Adipocyte (in vitro differentiated cells): Measurements from ENCODE around the gene RECQL.
A peak's percentile ranks its signal among the peaks of the same experiment; 100 is the strongest.

ENCODE experiments used
- DNase-seq: peaks from one replicate; pipeline ENCODE4 v3.0.0-alpha.2; 2015; ENCODE audit warnings: low read depth
- H3K27me3 ChIP-seq: replicated peaks from 2 replicates; pipeline ENCODE4 v1.7.0; 2013; ENCODE audit warnings: mild to moderate bottlenecking, low read length, moderate library complexity; ENCODE audit not compliant: control insufficient read depth, insufficient read depth
- H3K36me3 ChIP-seq: 2 replicates; pipeline ENCODE4 v1.7.0; 2013; ENCODE audit warnings: low read length, mild to moderate bottlenecking, moderate library complexity; ENCODE audit not compliant: control insufficient read depth, insufficient read depth, severe bottlenecking
- H3K4me1 ChIP-seq: 2 replicates; pipeline ENCODE4 v1.7.0; 2013; ENCODE audit warnings: mild to moderate bottlenecking, low read length, moderate library complexity; ENCODE audit not compliant: control insufficient read depth, insufficient read depth
- H3K4me3 ChIP-seq: 2 replicates; pipeline ENCODE4 v1.7.0; 2013; ENCODE audit warnings: mild to moderate bottlenecking, low read length, moderate library complexity
- H3K9ac ChIP-seq: 2 replicates; pipeline ENCODE4 v1.7.0; 2013; ENCODE audit warnings: mild to moderate bottlenecking, low read length, moderate library complexity
- H3K9me3 ChIP-seq: 2 replicates; pipeline ENCODE4 v1.7.0; 2013; ENCODE audit warnings: mild to moderate bottlenecking, low read length, moderate library complexity; ENCODE audit not compliant: control insufficient read depth

RECQL gene

DNA sequence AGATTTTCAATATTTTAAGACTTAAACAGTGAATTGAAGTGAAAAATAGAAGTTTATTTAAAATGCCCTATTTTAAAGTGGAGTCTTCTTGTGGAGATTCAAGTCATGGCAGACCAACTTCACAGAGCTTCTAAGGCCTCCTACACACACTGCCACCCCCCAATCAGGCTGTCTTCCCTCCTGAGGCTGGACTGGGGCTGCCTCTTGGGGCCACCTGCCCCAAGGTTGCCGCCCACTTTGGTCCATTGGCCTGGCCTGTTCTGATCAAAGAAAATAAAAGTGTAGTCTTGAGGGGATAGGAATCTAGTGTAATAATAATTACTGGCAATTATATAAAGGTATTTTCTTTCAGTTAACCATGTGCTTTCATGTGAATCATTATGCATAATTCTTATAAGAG lies 1.4 kb upstream of the RECQL start:
- Histone ChIP-seq H3K36me3 (peaks cover 18% of the 10 kb centered on the region), H3K9me3 (no peaks in the 10 kb centered on the region), H3K4me1 (peaks cover 55% of the 10 kb centered on the region), H3K9ac (peak overlapping the region; percentile 95), H3K4me3 (peak overlapping the region; percentile 95), H3K27me3 (no peaks in the 10 kb centered on the region)
- no peak for DNase-seq

DNA sequence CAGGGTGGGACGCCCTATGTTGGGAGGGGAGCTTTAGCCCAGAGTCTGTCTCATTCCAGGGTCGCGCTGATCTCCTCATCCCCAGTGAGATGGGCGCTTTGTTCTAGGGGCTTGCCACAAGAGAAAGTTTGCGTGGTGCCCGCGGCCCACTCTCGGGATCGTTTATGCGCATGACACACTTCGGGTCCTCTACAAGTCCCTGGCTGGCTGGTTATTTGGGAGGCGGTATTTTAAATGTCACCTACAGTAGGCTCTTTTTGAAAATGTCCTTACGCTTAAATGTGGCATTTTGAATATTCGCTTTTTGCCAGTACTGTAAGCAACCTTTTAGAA lies 695 bp upstream of the RECQL start:
- Histone ChIP-seq H3K9me3 (no peaks in the 10 kb centered on the region), H3K36me3 (peaks cover 19% of the 10 kb centered on the region), H3K9ac (peak overlapping the region; percentile 95), H3K4me1 (peaks cover 55% of the 10 kb centered on the region), H3K27me3 (no peaks in the 10 kb centered on the region), H3K4me3 (peak overlapping the region; percentile 95)
- DNase-seq = peak; percentile 75

DNA sequence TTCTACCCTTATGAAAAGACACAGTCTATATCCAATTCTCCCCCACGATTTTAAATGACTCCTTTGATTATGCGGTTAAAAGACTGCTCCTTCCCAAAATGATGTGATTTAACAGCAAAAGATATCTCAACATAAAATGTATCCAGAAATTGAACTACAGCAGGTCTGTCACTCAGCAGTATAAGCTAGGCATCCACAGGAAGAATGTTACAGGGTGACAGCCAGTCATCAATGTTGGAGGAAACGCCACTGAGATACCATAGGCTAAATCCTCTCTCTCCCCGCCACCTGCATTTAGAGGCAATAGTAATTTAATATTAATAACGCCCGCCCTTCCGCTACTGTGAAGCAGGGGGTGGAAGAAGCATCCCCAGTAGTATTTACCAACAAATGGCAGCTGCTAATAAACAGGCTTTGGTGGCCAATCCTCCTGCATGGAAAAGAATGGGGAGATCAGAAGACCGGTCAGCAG lies 613 bp downstream of the RECQL start:
- Histone ChIP-seq H3K4me1 (peaks cover 50% of the 10 kb centered on the region), H3K4me3 (peak overlapping the region; percentile 95), H3K36me3 (peaks cover 32% of the 10 kb centered on the region), H3K9ac (peak overlapping the region; percentile 95), H3K9me3 (no peaks in the 10 kb centered on the region), H3K27me3 (no peaks in the 10 kb centered on the region)
- no peak for DNase-seq

DNA sequence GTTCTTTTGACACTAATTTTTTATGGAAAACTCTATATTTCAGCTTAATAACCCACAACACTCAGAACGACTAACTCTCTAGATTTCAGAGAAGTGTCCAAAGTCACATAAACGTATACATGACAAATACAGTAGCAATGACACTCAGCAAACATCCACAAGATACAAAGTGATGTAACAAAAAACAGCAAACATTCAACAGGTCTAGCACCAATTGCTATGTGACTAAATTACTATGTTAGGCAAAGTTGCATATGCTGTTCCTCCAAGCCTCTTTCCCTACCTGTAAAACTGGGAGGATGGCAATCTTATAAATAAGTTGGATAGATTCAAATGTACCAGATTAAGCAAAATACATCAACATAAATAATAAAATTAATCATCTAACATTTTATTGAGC lies 1.7 kb downstream of the RECQL start:
- Histone ChIP-seq H3K27me3 (no peaks in the 10 kb centered on the region), H3K36me3 (peaks cover 42% of the 10 kb centered on the region), H3K4me1 (peaks cover 39% of the 10 kb centered on the region), H3K9me3 (no peaks in the 10 kb centered on the region), H3K4me3 (peak overlapping the region; percentile 95), H3K9ac (peak overlapping the region; percentile 95)
- DNase-seq = no peak

DNA sequence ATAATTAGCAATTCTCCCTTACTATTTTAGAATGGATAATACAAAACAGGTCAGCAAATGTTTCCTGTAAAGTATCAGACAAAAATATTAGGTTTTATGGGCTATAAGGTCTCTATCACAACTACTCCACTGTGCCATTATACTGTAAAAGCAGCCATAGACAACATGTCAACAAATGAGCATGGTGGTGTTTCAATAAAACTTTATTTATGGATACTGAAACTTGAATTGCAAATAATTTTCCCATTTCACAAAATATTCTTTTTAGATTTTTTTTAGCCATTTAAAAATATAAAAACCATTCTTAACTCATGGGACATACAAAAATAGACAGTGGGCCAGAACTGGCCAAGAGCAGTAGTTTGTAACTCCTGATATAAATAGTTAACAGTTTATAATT lies 15.4 kb downstream of the RECQL start:
- peaks cover 72% of the 10 kb centered on the region for H3K36me3 ChIP-seq
- H3K9me3 ChIP-seq = no peaks in the 10 kb centered on the region
- H3K4me3 ChIP-seq = no peak overlapping the region
- H3K4me1 ChIP-seq = no peaks in the 10 kb centered on the region
- no peak overlapping the region for H3K9ac ChIP-seq
- H3K27me3 ChIP-seq = no peaks in the 10 kb centered on the region
- no peak for DNase-seq

DNA sequence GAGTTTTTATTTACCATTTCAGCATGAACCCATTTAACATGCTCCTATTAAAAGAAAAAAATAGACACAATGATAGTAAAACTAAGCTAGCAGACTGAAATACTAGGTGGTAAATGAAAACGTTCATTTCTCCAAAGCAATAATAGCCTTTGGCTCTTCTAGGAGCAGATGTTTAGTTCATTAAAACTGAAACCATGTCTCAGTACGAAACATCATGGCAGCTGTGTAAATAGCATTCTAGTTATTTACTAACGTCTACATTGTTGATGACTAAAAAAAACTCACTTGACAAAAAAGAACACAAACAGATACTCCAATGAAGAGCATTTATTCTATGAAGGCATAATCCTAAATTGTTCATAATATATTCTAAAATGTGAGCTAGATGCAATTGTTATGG lies 17.9 kb downstream of the RECQL start:
- peaks cover 68% of the 10 kb centered on the region for H3K36me3 ChIP-seq

DNA sequence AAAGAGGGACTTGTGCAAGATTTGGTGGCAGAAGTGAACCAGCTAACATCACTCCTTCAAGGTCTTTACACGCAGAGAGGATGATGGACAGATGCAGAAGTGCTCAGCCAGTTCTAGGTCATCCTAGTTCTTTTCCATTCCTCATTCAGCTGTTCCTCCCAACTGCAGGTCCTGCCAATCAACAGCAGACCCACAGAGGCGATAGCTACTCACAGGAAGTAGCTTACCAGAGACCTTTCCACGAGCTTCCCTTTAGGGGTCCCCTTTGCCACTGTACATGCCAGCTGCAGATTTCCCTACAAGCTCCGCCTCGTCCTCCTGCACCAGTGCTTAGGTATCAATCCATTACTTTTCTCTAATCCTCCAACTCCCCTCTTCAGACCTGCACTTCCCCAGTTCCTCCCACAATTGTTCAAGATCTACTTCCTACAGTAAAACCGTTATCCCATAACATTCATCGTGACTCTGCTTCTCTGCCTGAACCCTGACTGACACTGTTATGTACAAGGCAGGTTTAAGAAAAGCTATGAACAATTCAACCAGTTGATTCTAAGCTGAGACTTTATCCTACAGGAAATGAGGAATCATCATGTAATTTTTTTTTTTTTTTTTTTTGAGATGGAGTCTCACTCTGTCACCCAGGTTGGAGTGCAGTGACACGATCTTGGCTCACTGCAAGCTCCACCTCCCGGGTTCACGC lies 22.5 kb downstream of the RECQL start:
- no peak overlapping the region for H3K4me3 ChIP-seq
- no peaks in the 10 kb centered on the region for H3K27me3 ChIP-seq
- peaks cover 4% of the 10 kb centered on the region for H3K4me1 ChIP-seq
- no peaks in the 10 kb centered on the region for H3K9me3 ChIP-seq
- H3K36me3 ChIP-seq = peaks cover 90% of the 10 kb centered on the region
- no peak overlapping the region for H3K9ac ChIP-seq
- no peak for DNase-seq

More for the DNA sequence above, 17.9 kb downstream of the RECQL start:
- Histone ChIP-seq H3K4me1 (no peaks in the 10 kb centered on the region), H3K9ac (no peak overlapping the region), H3K27me3 (no peaks in the 10 kb centered on the region), H3K4me3 (no peak overlapping the region), H3K9me3 (no peaks in the 10 kb centered on the region)
- no peak for DNase-seq

DNA sequence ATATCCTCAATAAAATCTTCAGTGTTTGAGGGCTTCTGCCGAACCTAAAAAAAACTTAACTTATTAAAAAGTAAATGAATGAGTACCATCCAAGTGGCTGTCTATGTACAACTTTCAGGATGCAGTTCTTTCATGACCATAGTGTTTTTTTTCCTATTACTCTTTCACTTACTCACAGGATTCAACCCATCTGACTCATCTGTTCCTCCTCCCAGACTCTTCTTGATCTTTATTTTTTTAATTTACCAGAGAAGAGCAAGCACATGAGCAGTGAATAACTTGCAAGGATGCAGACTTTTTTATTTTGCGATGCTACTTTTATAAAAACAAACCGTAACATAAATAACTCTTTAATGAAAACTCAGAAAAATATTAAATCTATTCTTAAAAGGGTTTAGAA lies 24.5 kb downstream of the RECQL start:
- Histone ChIP-seq H3K9ac (no peak overlapping the region), H3K36me3 (peaks cover 90% of the 10 kb centered on the region), H3K4me1 (peaks cover 8% of the 10 kb centered on the region), H3K9me3 (no peaks in the 10 kb centered on the region), H3K4me3 (no peak overlapping the region), H3K27me3 (no peaks in the 10 kb centered on the region)
- peak; percentile 54 for DNase-seq

DNA sequence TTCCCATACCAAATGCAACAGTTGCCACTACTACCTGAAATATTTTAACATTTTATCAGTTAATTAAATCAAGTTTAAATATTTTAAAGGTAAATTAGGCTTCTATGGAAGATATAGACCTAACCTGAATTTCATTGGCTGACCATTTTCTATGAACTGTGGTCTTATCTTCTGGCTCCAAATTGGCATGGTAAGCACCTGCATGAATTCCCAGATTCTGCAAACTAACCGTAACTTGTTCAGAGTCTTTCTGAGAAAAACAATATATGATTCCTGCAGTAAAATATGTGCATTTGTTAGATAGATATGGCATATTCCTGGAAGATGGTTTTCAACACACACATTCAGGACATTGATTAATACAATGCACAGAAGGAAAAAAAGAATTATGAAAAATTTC lies 25.9 kb downstream of the RECQL start:
- Histone ChIP-seq H3K9ac (no peak overlapping the region), H3K27me3 (no peaks in the 10 kb centered on the region), H3K36me3 (peaks cover 89% of the 10 kb centered on the region), H3K4me1 (peaks cover 8% of the 10 kb centered on the region), H3K4me3 (no peak overlapping the region), H3K9me3 (no peaks in the 10 kb centered on the region)
- DNase-seq = no peak

DNA sequence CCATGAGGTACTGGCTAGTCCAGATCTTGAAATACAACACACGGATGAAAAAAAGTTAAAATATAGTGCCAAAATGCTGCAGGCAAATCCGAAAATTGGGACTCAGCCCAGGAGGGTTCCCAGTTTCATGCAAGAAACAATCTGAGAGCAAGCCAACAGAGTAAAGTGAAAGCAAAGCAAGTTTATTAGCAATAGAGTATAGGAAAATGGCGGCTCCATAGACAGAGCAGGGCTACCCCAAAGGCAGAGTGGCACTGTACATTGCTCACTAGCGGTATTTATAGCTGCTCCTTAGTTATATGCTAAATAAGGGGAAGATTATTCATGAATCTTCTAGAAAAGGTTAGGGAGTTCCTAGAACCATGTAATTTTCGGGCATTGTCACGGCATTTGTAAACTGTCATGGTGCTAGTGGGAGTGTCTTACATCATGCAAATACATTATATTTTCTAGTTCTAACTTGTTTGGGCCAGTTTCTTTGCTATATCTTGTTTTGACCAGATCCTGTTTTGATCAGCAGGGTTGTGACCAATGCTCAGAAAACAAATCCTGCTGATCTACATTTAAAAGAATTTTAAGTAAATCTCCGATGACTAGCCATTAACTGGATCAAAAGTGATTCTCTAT lies 29.1 kb downstream of the RECQL start:
- no peak overlapping the region for H3K9ac ChIP-seq
- no peaks in the 10 kb centered on the region for H3K9me3 ChIP-seq
- no peak for DNase-seq
- H3K27me3 ChIP-seq = no peaks in the 10 kb centered on the region
- no peak overlapping the region for H3K4me3 ChIP-seq
- H3K4me1 ChIP-seq = peaks cover 8% of the 10 kb centered on the region
- H3K36me3 ChIP-seq = peaks cover 88% of the 10 kb centered on the region

DNA sequence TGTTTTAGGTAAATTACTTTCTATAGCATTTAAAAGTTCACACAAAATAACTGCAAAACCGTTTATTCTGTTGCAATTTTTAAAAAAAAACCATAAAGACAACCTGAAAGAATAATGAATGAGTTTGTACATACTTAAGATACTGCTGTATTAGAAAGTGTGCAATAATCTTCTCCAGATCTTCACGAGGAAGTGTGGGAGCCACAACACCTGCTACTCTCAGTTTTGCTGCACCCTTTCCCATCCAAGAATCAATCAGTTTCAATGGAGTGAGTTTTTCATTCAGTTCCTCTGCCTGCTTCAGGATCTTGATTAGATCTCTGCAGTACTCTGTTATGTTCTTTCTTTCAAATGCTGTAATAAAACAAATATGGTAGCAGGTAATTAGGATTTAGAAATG lies 30.1 kb downstream of the RECQL start:
- Histone ChIP-seq H3K9ac (no peak overlapping the region), H3K4me3 (no peak overlapping the region), H3K4me1 (peaks cover 4% of the 10 kb centered on the region), H3K36me3 (peaks cover 84% of the 10 kb centered on the region), H3K27me3 (no peaks in the 10 kb centered on the region), H3K9me3 (no peaks in the 10 kb centered on the region)
- DNase-seq = no peak
